B cell (primary cell): ENCODE measurements around the gene NPTN.

Source experiments
- EZH2 ChIP-seq: IDR thresholded peaks from 2 replicates; pipeline ENCODE4 v1.6.1; 2012; ENCODE audit warnings: borderline replicate concordance, low read depth, mild to moderate bottlenecking, moderate library complexity, low read length; ENCODE audit not compliant: insufficient read depth, poor library complexity, severe bottlenecking
- TF ChIP-seq, protein P1 (sequence below): fragments of 200-600 bp; IDR thresholded peaks from one replicate; pipeline ENCODE4 v1.8.0; 2022; ENCODE audit warnings: antibody characterized with exemption, mild to moderate bottlenecking

- TF ChIP-seq, protein P1, sequence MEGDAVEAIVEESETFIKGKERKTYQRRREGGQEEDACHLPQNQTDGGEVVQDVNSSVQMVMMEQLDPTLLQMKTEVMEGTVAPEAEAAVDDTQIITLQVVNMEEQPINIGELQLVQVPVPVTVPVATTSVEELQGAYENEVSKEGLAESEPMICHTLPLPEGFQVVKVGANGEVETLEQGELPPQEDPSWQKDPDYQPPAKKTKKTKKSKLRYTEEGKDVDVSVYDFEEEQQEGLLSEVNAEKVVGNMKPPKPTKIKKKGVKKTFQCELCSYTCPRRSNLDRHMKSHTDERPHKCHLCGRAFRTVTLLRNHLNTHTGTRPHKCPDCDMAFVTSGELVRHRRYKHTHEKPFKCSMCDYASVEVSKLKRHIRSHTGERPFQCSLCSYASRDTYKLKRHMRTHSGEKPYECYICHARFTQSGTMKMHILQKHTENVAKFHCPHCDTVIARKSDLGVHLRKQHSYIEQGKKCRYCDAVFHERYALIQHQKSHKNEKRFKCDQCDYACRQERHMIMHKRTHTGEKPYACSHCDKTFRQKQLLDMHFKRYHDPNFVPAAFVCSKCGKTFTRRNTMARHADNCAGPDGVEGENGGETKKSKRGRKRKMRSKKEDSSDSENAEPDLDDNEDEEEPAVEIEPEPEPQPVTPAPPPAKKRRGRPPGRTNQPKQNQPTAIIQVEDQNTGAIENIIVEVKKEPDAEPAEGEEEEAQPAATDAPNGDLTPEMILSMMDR = no peak
- TF ChIP-seq EZH2 = no peak
Measured at GRCh38 chr15:73607405-73607804, 25.8 kb downstream of the NPTN start.
